Kidney (tissue), 14 donors: Measurements from ENCODE around the gene SCGB2B2. TPM values are rescaled to one million over a fixed set of nuclear protein-coding genes. Genes with fewer than 3 reads are reported as not detected.

Experiments
- DNase-seq, 5 donors: peaks; one replicate each; pipeline ENCODE4 v3.0.0-alpha.2; 2013 to 2020
- FAIRE-seq: peaks from 2 replicates; lab custom pipeline; 2012; peaks lifted over from hg19 to GRCh38; lab: Jason Lieb, UNC
- H3K27ac ChIP-seq, 2 donors: one replicate each; pipeline ENCODE4 v1.7.0; 2013; ENCODE audit warnings: low read depth in 2 of 2, low read length in 2 of 2, inconsistent platforms in 1 of 2
- H3K27me3 ChIP-seq: one replicate; pipeline ENCODE4 v1.7.1; 2013; ENCODE audit warnings: low read length, inconsistent platforms; ENCODE audit not compliant: control insufficient read depth, insufficient read depth
- H3K36me3 ChIP-seq, 3 donors: one replicate each; pipeline versions ENCODE4 v1.7.0 to v1.7.1; 2013; ENCODE audit warnings: low read length in 3 of 3, control low read depth in 1 of 3, inconsistent platforms in 1 of 3; ENCODE audit not compliant: insufficient read depth in 3 of 3, control insufficient read depth in 2 of 3
- H3K4me1 ChIP-seq, 3 donors: one replicate each; pipeline versions ENCODE4 v1.7.0 to v1.7.1; 2013; ENCODE audit warnings: low read length in 3 of 3, inconsistent platforms in 1 of 3, low read depth in 1 of 3; ENCODE audit not compliant: control insufficient read depth in 2 of 3, insufficient read depth in 2 of 3
- H3K4me3 ChIP-seq, 3 donors: one replicate each; pipeline versions ENCODE4 v1.7.0 to v1.8.1; 2013; ENCODE audit warnings: low read length in 3 of 3, control low read depth in 1 of 3, inconsistent platforms in 1 of 3
- H3K9ac ChIP-seq, 3 donors: one replicate each; pipeline versions ENCODE4 v1.7.0 to v1.7.1; 2013; ENCODE audit warnings: low read length in 3 of 3, control low read depth in 1 of 3, inconsistent platforms in 1 of 3
- H3K9me3 ChIP-seq, 3 donors: one replicate each; pipeline versions ENCODE4 v1.7.0 to v1.7.1; 2013; ENCODE audit warnings: low read length in 3 of 3, control low read depth in 1 of 3, inconsistent platforms in 1 of 3; ENCODE audit not compliant: control insufficient read depth in 2 of 3, insufficient read depth in 1 of 3
- intact Hi-C: fragments of 100-400 bp; cut with DNase I; formaldehyde crosslinking; loops from one replicate; pipeline ENCODE4 v1.11.1; 2022
- polyA plus RNA-seq: library from polyadenylated mRNA; stranded (reverse); fragments of 350-450 nt; fragmentation: Illumina TruSeq; extraction: RNeasy Lipid Tissue Mini Kit (QIAGEN cat#74804); gene quantifications from one replicate; pipeline ENCODE4 v1.2.3, GENCODE V29; 2014; ENCODE audit warnings: low read depth, low replicate concordance; ENCODE audit not compliant: insufficient read depth
- total RNA-seq: library from RNA; stranded (reverse); fragmentation: NEBNext Ultra II Directional; extraction: Animal tissue kit (Norgen Biotek cat#: 25700); gene quantifications from one replicate; pipeline ENCODE4 v1.2.1, GENCODE V29; 2021
- TF ChIP-seq, protein P1 (sequence below): IDR thresholded peaks from 3 replicates; pipeline ENCODE4 v1.5.1; 2012; ENCODE audit warnings: mild to moderate bottlenecking, moderate library complexity, borderline replicate concordance; ENCODE audit not compliant: insufficient read depth; ENCODE audit errors: extremely low read depth
- donor health status: control.
- donor health status: control.
- donor health status: control.
- donor health status: control.
- donor health status: control.
- donor health status: DM: yes; HTN: yes; CAD: no.
- donor health status: Normal renal cell carcinoma (clear cell type).

The SCGB2B2 gene
- total and polyA plus RNA-seq, 2 donors from 2014 or later = 0.73 to 1.1 TPM

- TF ChIP-seq, protein P1, sequence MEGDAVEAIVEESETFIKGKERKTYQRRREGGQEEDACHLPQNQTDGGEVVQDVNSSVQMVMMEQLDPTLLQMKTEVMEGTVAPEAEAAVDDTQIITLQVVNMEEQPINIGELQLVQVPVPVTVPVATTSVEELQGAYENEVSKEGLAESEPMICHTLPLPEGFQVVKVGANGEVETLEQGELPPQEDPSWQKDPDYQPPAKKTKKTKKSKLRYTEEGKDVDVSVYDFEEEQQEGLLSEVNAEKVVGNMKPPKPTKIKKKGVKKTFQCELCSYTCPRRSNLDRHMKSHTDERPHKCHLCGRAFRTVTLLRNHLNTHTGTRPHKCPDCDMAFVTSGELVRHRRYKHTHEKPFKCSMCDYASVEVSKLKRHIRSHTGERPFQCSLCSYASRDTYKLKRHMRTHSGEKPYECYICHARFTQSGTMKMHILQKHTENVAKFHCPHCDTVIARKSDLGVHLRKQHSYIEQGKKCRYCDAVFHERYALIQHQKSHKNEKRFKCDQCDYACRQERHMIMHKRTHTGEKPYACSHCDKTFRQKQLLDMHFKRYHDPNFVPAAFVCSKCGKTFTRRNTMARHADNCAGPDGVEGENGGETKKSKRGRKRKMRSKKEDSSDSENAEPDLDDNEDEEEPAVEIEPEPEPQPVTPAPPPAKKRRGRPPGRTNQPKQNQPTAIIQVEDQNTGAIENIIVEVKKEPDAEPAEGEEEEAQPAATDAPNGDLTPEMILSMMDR = no peak
- Histone ChIP-seq H3K4me3 (no peak overlapping the region), H3K4me1 (peaks cover 0 to 8% (median 5%) of the 10 kb centered on the region in 3 donors), H3K27me3 (no peaks in the 10 kb centered on the region), H3K36me3 (peaks cover 28 to 46% (median 29%) of the 10 kb centered on the region in 3 donors), H3K9me3 (peaks cover 10 to 55% (median 11%) of the 10 kb centered on the region in 3 donors), H3K9ac (no peak overlapping the region), H3K27ac (no peak overlapping the region)
- intact Hi-C loops = no loop called here
- no peak for FAIRE-seq
- DNase-seq = no peak
These were observed 4.5 kb upstream of the SCGB2B2 start for GRCh38 chr19:34681478-34681877.

- intact Hi-C loops = no loop called here
- DNase-seq = no peak
These were observed 1.5 kb upstream of the SCGB2B2 start for GRCh38 chr19:34678421-34678820.

GRCh38 chr19:34678085-34678412 lies 1.1 kb upstream of the SCGB2B2 start:
- Histone ChIP-seq H3K27ac (peak overlapping the region; percentile 95), H3K4me3 (peak overlapping the region; percentile 85 to 94 (median 92)), H3K9me3 (peaks cover 5 to 24% (median 6%) of the 10 kb centered on the region in 3 donors), H3K4me1 (peaks cover 0 to 8% (median 5%) of the 10 kb centered on the region in 3 donors), H3K27me3 (no peaks in the 10 kb centered on the region), H3K36me3 (peaks cover 21 to 31% (median 21%) of the 10 kb centered on the region in 3 donors), H3K9ac (peak overlapping the region; percentile 63 to 86 (median 65))
- DNase-seq (no peak), FAIRE-seq (no peak)
- TF ChIP-seq, protein P1 = no peak
- intact Hi-C loops = no loop called here

More at GRCh38 chr19:34678421-34678820, 1.5 kb upstream of the SCGB2B2 start:
- Histone ChIP-seq H3K9me3 (peaks cover 5 to 27% (median 6%) of the 10 kb centered on the region in 3 donors), H3K36me3 (peaks cover 23 to 34% (median 24%) of the 10 kb centered on the region in 3 donors), H3K27ac (no peak overlapping the region), H3K27me3 (no peaks in the 10 kb centered on the region), H3K4me3 (peak overlapping the region; percentile 85 to 94 (median 92)), H3K4me1 (peaks cover 0 to 8% (median 5%) of the 10 kb centered on the region in 3 donors), H3K9ac (peak overlapping the region in 1 of 3 donors; percentile 65)
- TF ChIP-seq, protein P1 = no peak
- no peak for FAIRE-seq
